ENCODE data around the gene AASDH.

AASDH gene

DNA sequence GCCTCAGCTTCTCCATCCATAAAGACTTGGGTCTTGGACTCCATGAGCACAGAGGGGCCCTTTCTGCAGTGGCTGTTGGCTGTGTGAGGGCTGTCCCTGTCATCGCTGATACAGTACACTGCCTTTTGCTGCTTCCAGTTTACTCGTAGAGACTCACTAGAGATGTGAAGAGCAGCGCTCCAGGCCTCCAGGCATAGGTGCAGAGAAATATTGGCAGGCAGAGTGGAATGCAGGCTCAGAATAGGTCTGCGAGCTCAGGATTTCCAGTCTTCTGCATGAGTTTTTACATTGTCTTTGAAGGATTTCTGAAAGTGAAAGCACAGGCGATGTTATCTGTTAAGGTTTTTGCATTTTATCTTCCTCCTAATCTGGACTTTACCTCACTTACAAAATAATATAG lies 97.4 kb downstream of the AASDH start:
- TF ChIP-seq, protein P1, sequence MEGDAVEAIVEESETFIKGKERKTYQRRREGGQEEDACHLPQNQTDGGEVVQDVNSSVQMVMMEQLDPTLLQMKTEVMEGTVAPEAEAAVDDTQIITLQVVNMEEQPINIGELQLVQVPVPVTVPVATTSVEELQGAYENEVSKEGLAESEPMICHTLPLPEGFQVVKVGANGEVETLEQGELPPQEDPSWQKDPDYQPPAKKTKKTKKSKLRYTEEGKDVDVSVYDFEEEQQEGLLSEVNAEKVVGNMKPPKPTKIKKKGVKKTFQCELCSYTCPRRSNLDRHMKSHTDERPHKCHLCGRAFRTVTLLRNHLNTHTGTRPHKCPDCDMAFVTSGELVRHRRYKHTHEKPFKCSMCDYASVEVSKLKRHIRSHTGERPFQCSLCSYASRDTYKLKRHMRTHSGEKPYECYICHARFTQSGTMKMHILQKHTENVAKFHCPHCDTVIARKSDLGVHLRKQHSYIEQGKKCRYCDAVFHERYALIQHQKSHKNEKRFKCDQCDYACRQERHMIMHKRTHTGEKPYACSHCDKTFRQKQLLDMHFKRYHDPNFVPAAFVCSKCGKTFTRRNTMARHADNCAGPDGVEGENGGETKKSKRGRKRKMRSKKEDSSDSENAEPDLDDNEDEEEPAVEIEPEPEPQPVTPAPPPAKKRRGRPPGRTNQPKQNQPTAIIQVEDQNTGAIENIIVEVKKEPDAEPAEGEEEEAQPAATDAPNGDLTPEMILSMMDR (IDR thresholded peaks at IDR 0.05) = no peak

DNA sequence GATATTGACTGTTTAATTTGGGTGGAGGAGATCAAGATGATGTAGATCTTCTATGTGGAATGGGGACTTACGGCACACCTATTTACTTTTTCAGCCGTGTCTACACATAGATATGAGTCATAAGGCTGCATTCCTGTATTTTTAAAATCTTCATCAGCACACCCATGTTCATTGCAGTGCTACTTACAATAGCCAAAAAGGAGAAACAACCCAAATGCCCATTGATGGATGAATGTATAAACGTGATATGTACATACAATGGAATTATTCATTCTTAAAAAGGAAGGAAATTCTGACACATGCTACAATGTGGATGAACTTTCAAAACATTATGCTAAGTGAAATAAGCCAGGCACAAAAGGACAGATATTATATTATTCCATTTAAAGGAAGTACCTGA lies 98.6 kb downstream of the AASDH start:
- TF ChIP-seq, protein P1 (IDR thresholded peaks at IDR 0.05) = no peak

Measured in LNCAP (cell line).